HEK293 (cell line): Measurements from ENCODE around the gene TRIM36.

Experiments
- CTCF ChIA-PET: fragments of 350-600 bp; formaldehyde crosslinking; extraction: SDS; loops from one replicate; lab custom pipeline; 2021; ENCODE audit warnings: antibody characterized with exemption; lab: Yijun Ruan, JAX
- POLR2A ChIA-PET: fragments of 300-600 bp; formaldehyde crosslinking; extraction: SDS; loops from one replicate; lab custom pipeline; 2020; ENCODE audit warnings: antibody characterized with exemption, inconsistent platforms; lab: Yijun Ruan, JAX
- H3K27ac ChIP-seq: fragments of 200-500 bp; sonication (Bioruptor generic); 2 replicates; pipeline ENCODE4 v1.5.1; 2014; ENCODE audit warnings: low read depth, low read length, control low read depth, inconsistent platforms; ENCODE audit errors: extremely low read depth
- H3K36me3 ChIP-seq, 2 experiments: fragments of 200-500 bp in 1 of 2; sonication (Bioruptor generic) in 1 of 2; 1 replicate in 1 of 2; 2 replicates in 1 of 2; pipeline ENCODE4 v1.5.1; 2014 to 2017; ENCODE audit warnings: inconsistent platforms in 2 of 2, low read length in 2 of 2; ENCODE audit not compliant: control insufficient read depth in 2 of 2, insufficient read depth in 1 of 2
- H3K4me1 ChIP-seq: fragments of 200-500 bp; sonication (Bioruptor generic); 2 replicates; pipeline ENCODE4 v1.5.1; 2014; ENCODE audit warnings: mild to moderate bottlenecking, low read length, inconsistent platforms; ENCODE audit not compliant: control insufficient read depth, insufficient read depth
- H3K4me3 ChIP-seq: 2 replicates; pipeline ENCODE4 v1.5.1; 2011; ENCODE audit warnings: low read depth, mild to moderate bottlenecking, control low read depth, low read length, moderate library complexity
- H3K9me3 ChIP-seq: fragments of 200-500 bp; sonication (Bioruptor generic); 2 replicates; pipeline ENCODE4 v1.5.1; 2014; ENCODE audit warnings: low read depth, low read length, inconsistent platforms; ENCODE audit not compliant: control insufficient read depth, insufficient read depth
- HIC1 ChIP-seq: fragments of 450-650 bp; formaldehyde crosslinking; IDR thresholded peaks from 2 replicates; pipeline ENCODE4 v1.5.1; 2016; ENCODE audit warnings: missing biosample characterization, missing genetic modification characterization
- HOXA7 ChIP-seq: sonication (generic); formaldehyde crosslinking; IDR thresholded peaks from 2 replicates; pipeline ENCODE4 v1.8.1; 2022; ENCODE audit warnings: missing genetic modification reagents, borderline replicate concordance
- OSR2 ChIP-seq: fragments of 450-650 bp; formaldehyde crosslinking; IDR thresholded peaks from 2 replicates; pipeline ENCODE4 v1.5.1; 2016; ENCODE audit warnings: missing biosample characterization, missing genetic modification characterization
- PRDM4 ChIP-seq: fragments of 450-650 bp; formaldehyde crosslinking; IDR thresholded peaks from 2 replicates; pipeline ENCODE4 v1.5.1; 2017; ENCODE audit warnings: missing biosample characterization, missing genetic modification characterization
- PRDM6 ChIP-seq: fragments of 450-650 bp; formaldehyde crosslinking; IDR thresholded peaks from 2 replicates; pipeline ENCODE4 v1.5.1; 2017; ENCODE audit warnings: missing biosample characterization, missing genetic modification characterization
- ZNF114 ChIP-seq: fragments of 450-650 bp; formaldehyde crosslinking; IDR thresholded peaks from 2 replicates; pipeline ENCODE4 v1.5.0; 2017; ENCODE audit warnings: missing biosample characterization, missing genetic modification characterization
- ZNF292 ChIP-seq: fragments of 450-650 bp; formaldehyde crosslinking; IDR thresholded peaks from 2 replicates; pipeline ENCODE4 v1.5.1; 2016; ENCODE audit warnings: low read depth, missing biosample characterization, missing genetic modification characterization, borderline replicate concordance
- ZNF366 ChIP-seq: fragments of 450-650 bp; formaldehyde crosslinking; conservative IDR thresholded peaks from 2 replicates; pipeline ENCODE4 v1.5.1; 2016; ENCODE audit warnings: missing biosample characterization, missing genetic modification characterization
- ZNF391 ChIP-seq: fragments of 450-650 bp; formaldehyde crosslinking; IDR thresholded peaks from 2 replicates; pipeline ENCODE4 v1.5.1; 2016; ENCODE audit warnings: low read depth, missing biosample characterization, missing genetic modification characterization, borderline replicate concordance
- ZNF426 ChIP-seq: fragments of 450-650 bp; formaldehyde crosslinking; IDR thresholded peaks from 2 replicates; pipeline ENCODE4 v1.5.1; 2017; ENCODE audit warnings: missing biosample characterization, missing genetic modification characterization, mild to moderate bottlenecking, inconsistent platforms, moderate library complexity
- ZNF518A ChIP-seq: fragments of 450-650 bp; formaldehyde crosslinking; conservative IDR thresholded peaks from 2 replicates; pipeline ENCODE4 v1.5.1; 2016; ENCODE audit warnings: low read depth, missing biosample characterization, missing genetic modification characterization
- ZNF548 ChIP-seq: fragments of 450-650 bp; formaldehyde crosslinking; IDR thresholded peaks from 2 replicates; pipeline ENCODE4 v1.5.1; 2016; ENCODE audit warnings: missing biosample characterization, missing genetic modification characterization
- ZNF596 ChIP-seq: fragments of 450-650 bp; IDR thresholded peaks from 2 replicates; pipeline ENCODE4 v1.5.0; 2018; ENCODE audit warnings: missing biosample characterization, mild to moderate bottlenecking, missing genetic modification characterization, moderate library complexity
- ZNF692 ChIP-seq: fragments of 450-650 bp; formaldehyde crosslinking; IDR thresholded peaks from 2 replicates; pipeline ENCODE4 v1.5.1; 2016; ENCODE audit warnings: missing biosample characterization, missing genetic modification characterization
- ZNF777 ChIP-seq: fragments of 450-650 bp; formaldehyde crosslinking; IDR thresholded peaks from 2 replicates; pipeline ENCODE4 v1.5.1; 2017; ENCODE audit warnings: missing biosample characterization, missing genetic modification characterization, borderline replicate concordance

Gene TRIM36

GRCh38 chr5:115087951-115088350 lies 81.8 kb downstream of the TRIM36 start (continued):
- TF ChIP-seq ZNF518A: no peak
- TF ChIP-seq ZNF366: no peak
- no peak for TF ChIP-seq ZNF426 (tag by site-specific recombination)
- no peak for TF ChIP-seq PRDM4

GRCh38 chr5:115086473-115086872 lies 83.2 kb downstream of the TRIM36 start:
- Histone ChIP-seq H3K27ac (no peak overlapping the region), H3K4me3 (no peak overlapping the region), H3K4me1 (no peaks in the 10 kb centered on the region), H3K9me3 (no peaks in the 10 kb centered on the region), H3K36me3 (no peaks in the 10 kb centered on the region)
- CTCF ChIA-PET: interaction anchor here (0.9 kb wide), 1 partner anchor 10 kb away, joined by 4 read pairs; no protein-coding TSS in a partner anchor
- TF ChIP-seq ZNF548 (tag by site-specific recombination) (no peak), HOXA7 (CRISPR knock-in tag) (no peak), ZNF114 (tag by site-specific recombination) (no peak), ZNF692 (no peak), ZNF391 (tag by site-specific recombination) (no peak), ZNF596 (tag by site-specific recombination) (no peak), PRDM6 (tag by site-specific recombination) (no peak), HIC1 (no peak), OSR2 (tag by site-specific recombination) (no peak), ZNF292 (tag by site-specific recombination) (no peak), ZNF777 (tag by site-specific recombination) (no peak)
- POLR2A ChIA-PET: no interaction called here
